AG04449 (cell line): ENCODE data around the gene HTR7.

ENCODE experiments used
- CTCF ChIA-PET: fragments of 350-600 bp; formaldehyde crosslinking; extraction: SDS; loops from one replicate; lab custom pipeline; 2021; ENCODE audit warnings: antibody characterized with exemption; lab: Yijun Ruan, JAX
- POLR2A ChIA-PET: fragments of 400-600, 350-600 bp; formaldehyde crosslinking; extraction: SDS; loops from one replicate; lab custom pipeline; 2020; ENCODE audit warnings: antibody characterized with exemption, inconsistent platforms; lab: Yijun Ruan, JAX
- DNase-seq: peaks from one replicate; pipeline ENCODE4 v3.0.0-alpha.2; 2010; ENCODE audit warnings: low read depth, low spot score
- H3K4me3 ChIP-seq: 2 replicates; pipeline ENCODE4 v1.5.1; 2011; ENCODE audit warnings: low read depth, mild to moderate bottlenecking, control low read depth, low read length
- CTCF ChIP-seq: IDR thresholded peaks from one replicate; pipeline ENCODE4 v1.5.1; 2011; ENCODE audit warnings: mild to moderate bottlenecking, moderate library complexity, low read length, control low read depth, inconsistent platforms; ENCODE audit not compliant: insufficient read depth; ENCODE audit errors: missing control alignments

HTR7 gene

GRCh38 chr10:90784771-90785170, 73.1 kb downstream of the HTR7 start:
- TF ChIP-seq CTCF, result no peak
- ChIA-PET CTCF (interaction anchor here (4.5 kb wide), 1 partner anchor 80 kb away, joined by 29 read pairs; no protein-coding TSS in a partner anchor), POLR2A (no interaction called here)
- DNase-seq, result no peak
- H3K4me3 ChIP-seq, result no peak overlapping the region

GRCh38 chr10:90780488-90780887, 77.4 kb downstream of the HTR7 start:
- H3K4me3 ChIP-seq, result no peak overlapping the region
- ChIA-PET POLR2A (no interaction called here), CTCF (no interaction called here)
- TF ChIP-seq CTCF, result no peak
- no peak for DNase-seq

- peak; percentile 22 for TF ChIP-seq CTCF
- no peak for DNase-seq
- H3K4me3 ChIP-seq, result no peak overlapping the region
- POLR2A ChIA-PET, result no interaction called here
- CTCF ChIA-PET, result interaction anchor here (1.7 to 2.8 kb wide), 2 partner anchors 8 to 86 kb away, joined by 6 to 16 read pairs; no protein-coding TSS in a partner anchor
Measured at GRCh38 chr10:90779548-90779947, 78.3 kb downstream of the HTR7 start.

- CTCF ChIA-PET, result interaction anchor here (1.6 to 2.8 kb wide), 3 partner anchors 10 to 88 kb away, joined by 3 to 16 read pairs (median 6); no protein-coding TSS in a partner anchor
- TF ChIP-seq CTCF, result no peak
Measured at GRCh38 chr10:90777621-90778020, 80.2 kb downstream of the HTR7 start.

GRCh38 chr10:90775351-90776028, 82.3 kb downstream of the HTR7 start:
- no peak overlapping the region for H3K4me3 ChIP-seq
- TF ChIP-seq CTCF, result no peak
- no peak for DNase-seq
- POLR2A ChIA-PET, result no interaction called here
- CTCF ChIA-PET, result interaction anchor here (1.1 kb wide), 1 partner anchor 12 kb away, joined by 5 read pairs; no protein-coding TSS in a partner anchor

More at GRCh38 chr10:90777621-90778020, 80.2 kb downstream of the HTR7 start:
- no peak overlapping the region for H3K4me3 ChIP-seq
- DNase-seq, result no peak
- POLR2A ChIA-PET, result no interaction called here
